ENCODE data around the gene F8.
"Not testable (repeated sequence)": the region's sequence is repeated elsewhere in the genome, so short reads cannot be mapped to it uniquely, and the experiment has no call there.

F8 gene

DNA sequence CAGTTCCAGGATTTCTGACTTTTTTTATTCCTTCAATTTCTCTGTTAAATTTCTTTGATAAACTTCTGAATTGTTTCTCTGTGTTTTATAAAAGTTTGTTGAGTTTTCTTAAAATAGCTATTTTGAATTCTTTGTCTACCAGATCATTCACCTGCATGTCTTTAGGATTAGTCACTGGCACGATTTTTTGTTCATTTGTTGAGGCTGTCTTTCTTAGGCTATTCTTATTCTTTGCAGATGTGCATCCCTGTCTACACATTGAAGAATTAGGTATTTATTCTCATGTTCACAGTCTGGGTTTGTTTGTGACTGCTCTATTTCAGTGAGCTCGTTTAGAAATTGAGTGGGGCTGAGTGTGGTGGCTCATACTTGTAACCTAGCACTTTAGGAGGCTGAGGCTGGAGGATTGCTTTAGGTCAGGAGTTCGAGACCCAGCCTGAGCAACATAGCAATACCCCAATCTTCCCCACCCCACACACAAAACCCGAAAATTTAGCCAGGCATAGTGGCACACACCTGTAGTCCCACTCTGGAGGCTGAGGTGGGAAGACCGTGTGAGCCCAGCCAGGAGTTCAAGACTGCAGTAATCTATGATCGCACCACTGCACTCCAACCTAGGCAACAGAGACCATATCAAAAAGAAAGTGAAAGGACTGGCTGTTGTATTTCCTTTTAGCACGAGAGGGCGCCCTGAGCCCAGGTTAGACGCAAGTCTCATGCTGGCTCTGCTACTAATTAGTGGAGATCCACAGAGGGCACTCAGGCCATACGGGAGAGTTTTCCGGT lies 42.0 kb downstream of the F8 start:
- peak; percentile 7 for DNase-seq

DNA sequence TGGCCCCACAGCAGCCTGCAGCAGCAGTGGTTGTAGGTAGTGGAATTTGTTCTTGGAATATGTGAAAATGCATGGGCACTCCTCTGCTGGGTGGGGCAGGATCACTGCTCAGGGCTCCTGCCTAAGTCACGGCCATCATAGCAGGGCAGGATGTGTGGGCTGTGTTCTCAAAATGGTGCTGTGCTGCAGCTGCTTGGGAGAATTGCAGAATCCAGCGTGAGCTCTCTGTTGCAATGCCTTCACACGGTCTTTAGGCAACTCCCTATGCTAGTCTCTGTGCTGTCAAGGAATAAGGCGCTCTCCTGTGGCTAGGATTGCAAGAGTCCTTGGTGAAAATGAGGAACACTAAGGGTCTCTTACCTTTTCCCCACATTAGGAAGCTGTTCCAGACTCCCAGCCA lies 42.9 kb downstream of the F8 start:
- no peak for DNase-seq

DNA sequence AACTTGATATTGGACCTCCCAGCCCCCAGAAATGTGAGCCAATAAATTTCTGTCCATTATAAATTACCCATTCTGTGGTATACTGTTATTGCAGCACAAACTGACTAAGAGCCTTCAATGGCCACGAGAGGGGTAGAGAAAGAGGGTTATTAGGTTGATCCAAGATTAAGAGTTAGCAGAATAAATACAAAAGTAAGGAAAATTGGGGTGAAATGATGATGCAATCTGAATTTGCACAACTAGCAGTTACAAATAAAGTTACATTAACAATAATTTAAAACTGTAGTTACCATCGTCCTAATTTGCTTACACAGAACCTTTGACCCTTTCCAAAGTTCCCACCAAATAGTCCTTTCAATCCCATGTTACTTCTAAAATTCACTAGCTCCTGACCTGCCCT lies 54.2 kb downstream of the F8 start:
- no peak for DNase-seq

- DNase-seq, result no peak
Measured at GRCh38 chrX:154967603-154968002, 54.9 kb downstream of the F8 start.

- DNase-seq, result no peak
Measured at GRCh38 chrX:154961947-154962346, 60.6 kb downstream of the F8 start.

DNA sequence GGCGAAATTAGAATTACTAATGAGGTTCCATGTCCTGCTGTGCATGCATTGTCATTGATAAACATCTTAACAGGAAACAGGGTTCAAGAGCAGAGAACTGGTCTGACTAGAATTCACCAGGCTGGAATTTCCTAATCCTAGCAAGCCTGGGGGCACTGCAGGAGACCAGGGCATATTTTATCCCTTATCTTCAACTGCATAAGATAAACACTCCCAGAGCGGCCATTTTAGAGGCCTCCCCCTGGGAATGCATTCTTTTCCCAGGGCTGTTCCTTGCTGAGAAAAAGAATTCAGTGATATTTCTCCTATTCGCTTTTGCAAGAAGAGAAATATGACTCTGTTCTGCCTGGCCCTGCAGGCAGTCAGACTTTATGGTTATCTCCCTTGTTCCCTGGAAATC lies 66.7 kb downstream of the F8 start:
- not testable (repeated sequence) for DNase-seq

GRCh38 chrX:154939265-154939664 lies 83.3 kb downstream of the F8 start:
- not testable (repeated sequence) for DNase-seq

DNA sequence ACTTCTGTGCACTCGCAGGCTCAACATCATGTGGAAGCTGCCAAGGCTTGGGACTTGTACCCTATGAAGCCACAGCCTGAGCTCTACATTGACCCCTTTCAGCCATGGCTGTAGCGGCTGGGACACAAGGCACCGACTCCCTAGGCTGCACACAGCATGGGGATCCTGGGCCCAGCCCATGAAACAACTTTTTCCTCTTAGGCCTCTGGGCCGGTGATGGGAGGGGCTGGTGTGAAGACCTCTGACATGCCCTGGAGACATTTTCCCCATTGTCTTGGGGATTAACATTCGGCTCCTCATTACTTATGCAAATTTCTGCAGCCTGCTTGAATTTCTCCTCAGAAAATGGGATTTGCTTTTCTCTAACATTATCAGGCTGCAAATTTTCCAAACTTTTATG lies 97.8 kb downstream of the F8 start:
- not testable (repeated sequence) for DNase-seq

DNA sequence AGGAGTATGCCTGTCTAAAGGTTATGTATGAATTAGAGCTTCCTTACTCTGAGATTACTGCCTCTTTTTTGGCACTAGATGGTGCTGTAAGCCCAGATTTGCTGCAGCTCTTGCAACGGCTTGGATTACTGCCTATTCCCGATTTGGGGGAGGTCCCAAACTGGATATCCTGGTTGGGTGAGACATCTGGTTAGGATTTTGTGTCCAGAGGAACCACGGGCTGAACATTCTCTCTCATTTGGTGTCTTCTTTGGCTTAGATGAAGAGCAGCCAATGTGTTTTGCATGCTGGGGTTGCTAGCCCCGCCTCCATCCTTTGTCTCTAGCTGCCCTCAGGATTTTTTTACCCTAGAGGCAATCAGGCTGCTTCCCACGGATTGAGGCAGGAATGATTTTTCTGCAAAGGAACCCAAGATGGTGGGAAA lies 104.5 kb downstream of the F8 start:
- no peak for DNase-seq

DNA sequence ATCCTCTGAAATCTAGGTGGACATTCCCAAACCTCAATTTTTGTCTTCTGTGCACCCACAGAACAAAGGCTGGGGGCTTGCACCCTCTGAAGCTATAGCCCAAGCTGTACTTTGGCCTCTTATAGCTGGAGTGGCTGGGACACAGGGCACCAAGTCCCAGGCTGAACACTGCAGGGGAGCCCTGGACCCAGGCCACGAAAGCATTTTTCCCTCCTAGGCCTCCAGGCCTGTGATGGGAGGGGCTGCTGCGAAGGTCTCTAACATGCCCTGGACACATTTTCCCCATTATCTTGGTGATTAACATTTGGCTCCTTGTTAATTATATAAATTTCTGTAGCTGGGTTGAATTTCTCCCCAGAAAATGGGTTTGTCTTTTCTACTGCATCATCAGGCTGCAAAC lies 108.5 kb downstream of the F8 start:
- DNase-seq, result no peak

DNA sequence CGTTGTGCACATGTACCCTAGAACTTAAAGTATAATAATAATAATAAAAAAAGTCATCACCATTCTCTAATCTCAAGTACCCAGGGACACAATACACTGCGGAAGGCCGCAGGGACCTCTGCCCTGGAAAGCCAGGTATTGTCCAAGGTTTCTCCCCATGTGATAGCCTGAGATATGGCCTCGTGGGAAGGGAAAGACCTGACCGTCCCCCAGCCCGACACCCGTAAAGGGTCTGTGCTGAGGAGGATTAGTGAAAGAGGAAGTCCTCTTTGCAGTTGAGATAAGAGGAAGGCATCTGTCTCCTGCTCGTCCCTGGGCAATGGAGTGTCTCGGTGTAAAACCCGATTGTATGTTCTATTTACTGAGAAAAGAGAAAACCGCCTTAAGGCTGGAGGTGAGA lies 112.0 kb downstream of the F8 start:
- not testable (repeated sequence) for DNase-seq

DNA sequence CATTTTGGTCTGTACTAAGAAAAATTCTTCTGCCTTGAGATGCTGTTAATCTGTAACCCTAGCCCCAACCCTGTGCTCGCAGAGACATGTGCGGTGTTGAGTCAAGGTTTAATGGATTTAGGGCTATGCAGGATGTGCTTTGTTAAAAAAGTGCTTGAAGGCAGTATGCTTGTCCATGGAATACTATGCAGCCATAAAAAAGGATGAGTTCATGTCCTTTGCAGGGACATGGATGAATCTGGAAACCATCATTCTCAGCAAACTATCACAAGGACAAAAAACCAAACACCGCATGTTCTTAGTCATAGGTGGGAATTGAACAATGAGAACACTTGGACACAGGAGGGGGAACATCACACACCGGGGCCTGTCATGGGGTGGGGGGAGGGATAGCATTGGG lies 112.5 kb downstream of the F8 start:
- not testable (repeated sequence) for DNase-seq

DNA sequence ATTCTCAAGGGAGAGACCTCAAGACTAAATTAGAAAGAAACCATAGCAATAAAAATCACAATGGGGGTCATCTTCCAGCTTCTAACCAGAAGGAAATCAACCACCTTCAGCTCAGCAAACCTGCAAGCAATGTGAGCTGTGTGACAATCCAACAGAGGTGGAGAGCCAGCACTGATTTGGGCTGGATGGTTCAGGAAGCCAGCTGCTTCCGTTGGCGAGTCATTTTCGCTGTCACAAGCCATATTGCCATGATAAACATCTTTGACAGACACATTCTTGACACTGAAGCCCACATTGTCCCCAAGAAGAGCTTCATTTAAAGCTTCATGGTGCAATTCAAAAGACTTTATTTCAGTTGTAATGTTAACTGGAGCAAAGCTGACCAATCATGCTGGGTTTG lies 113.7 kb downstream of the F8 start:
- DNase-seq, result no peak

GRCh38 chrX:154902408-154902807 lies 120.1 kb downstream of the F8 start:
- no peak for DNase-seq

- no peak for DNase-seq
Measured at GRCh38 chrX:154900323-154900722, 122.2 kb downstream of the F8 start.

DNA sequence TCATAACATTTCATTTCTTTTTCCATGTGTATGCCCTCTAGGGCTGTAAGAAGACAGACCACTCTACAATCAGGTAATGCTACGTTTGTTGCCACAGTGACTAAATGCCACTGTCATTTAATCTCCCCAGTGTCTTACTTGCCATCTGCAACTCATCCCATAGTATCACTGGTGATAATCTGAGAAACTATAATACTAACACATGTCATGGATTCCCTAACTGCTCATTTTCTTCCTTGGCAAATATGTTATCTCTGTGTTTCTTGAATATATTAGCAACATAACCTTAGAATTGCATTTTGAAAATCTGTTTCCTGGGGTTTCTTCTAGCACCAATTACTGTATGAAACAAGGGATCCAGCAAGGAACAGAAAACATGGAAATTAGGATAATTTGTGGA lies 130.2 kb downstream of the F8 start:
- DNase-seq, result no peak

DNA sequence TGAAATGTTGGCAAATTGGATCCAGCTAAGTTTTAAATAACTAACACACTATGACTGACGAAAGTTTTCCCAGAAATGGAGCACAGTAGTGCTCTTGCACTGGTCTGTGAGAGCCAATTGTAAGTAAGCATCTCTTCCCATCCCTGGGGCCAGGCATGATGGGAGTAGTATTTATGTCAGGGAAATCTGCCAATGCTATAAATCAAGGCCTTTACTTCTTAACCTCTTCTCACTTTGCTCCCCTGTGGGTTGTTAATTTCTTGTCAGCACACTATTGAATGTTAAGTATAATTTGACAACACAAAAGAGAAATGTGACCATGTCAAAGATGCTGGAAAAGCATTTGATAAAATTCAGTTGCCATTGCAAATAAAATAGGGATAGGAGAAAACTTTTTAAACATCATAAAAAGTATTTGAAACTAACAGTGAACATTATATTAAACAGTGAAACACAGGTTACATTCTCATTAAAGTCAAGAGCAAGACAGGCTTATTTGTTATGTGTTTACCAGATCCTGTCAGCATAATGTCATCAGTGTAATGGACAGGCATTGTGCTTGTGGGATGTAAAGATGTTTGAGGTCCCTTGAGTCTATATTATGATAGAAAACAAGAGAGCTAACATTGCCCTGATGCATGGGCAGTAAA lies 131.4 kb downstream of the F8 start:
- DNase-seq, result no peak

GRCh38 chrX:154886789-154887221 lies 135.7 kb downstream of the F8 start:
- not testable (repeated sequence) for DNase-seq

- DNase-seq, result not testable (repeated sequence)
Measured at GRCh38 chrX:154886069-154886788, 136.3 kb downstream of the F8 start, which contains the start of gene F8A1. F8A1 (plus strand) TSS chrX:154886355; CDS start chrX:154886375, 20 bp downstream.

DNA sequence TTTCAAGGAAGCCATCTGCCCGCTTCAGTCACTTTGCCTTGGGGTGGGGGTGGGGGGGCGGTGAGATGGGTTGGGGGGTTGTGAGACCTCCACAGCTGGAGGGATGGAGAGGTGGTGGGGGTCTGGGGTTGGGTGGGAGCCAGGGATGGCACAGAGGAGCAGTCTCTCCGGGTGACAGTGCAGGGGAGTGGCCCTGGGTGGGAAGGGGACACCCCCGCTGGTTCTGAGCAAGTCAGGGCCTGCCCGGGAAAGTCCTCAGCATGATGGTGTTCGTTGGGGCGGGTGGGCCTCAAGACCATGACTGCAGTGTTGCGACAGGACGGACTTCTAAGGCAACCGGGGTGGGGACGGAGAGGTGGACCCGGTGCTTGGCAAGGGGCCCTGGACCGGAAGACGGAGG lies 137.0 kb downstream of the F8 start:
- DNase-seq, result not testable (repeated sequence)

DNA sequence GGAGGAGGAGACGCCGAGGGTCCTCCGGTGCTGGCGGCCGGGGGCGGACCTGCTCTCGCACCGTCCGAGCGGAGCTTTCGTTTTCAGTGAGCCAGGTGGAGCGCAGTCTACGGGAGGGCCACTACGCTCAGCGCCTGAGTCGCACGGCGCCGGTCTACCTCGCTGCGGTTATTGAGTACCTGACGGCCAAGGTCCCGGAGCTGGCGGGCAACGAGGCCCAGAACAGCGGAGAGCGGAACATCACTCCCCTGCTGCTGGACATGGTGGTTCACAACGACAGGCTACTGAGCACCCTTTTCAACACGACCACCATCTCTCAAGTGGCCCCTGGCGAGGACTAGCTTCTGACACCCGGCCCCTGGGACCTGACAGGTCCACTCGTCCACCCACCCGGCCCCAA lies 137.5 kb downstream of the F8 start:
- not testable (repeated sequence) for DNase-seq

DNA sequence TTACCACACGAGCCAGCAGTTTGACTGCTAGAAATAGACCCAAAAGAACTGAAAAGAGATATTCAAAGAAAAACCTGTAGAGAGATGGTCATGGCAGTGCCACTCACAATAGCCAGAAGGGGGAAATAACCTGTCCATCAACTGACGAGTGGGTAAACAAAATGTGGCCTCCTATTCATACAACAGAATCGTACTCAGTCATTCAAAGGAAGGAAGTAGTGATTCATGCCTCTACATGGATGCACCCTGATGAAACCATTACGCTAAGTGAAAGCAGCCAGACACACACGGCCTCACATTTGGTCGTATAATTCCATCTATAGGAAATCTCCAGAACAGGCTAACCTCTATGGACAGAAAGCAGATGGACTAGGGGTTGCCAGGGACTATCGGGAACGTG lies 138.5 kb downstream of the F8 start:
- not testable (repeated sequence) for DNase-seq

DNA sequence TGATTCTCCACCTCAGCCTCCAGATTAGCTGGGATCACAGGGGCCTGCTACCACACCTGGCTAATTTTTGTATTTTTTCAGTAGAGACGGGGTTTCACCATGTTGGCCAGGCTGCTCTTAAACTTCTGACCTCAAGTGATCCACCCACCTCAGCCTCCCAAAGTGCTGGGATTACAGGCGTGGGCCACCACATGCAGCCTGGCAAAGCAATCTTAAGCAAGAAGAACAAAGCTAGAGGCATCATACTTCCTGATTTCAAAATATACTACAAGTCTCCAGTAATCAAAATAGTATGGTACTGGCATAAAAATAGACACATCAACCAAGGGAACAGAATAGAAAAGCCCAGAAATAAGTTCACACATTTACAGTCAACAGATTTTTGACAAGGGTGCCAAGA lies 149.2 kb downstream of the F8 start:
- no peak for DNase-seq

DNA sequence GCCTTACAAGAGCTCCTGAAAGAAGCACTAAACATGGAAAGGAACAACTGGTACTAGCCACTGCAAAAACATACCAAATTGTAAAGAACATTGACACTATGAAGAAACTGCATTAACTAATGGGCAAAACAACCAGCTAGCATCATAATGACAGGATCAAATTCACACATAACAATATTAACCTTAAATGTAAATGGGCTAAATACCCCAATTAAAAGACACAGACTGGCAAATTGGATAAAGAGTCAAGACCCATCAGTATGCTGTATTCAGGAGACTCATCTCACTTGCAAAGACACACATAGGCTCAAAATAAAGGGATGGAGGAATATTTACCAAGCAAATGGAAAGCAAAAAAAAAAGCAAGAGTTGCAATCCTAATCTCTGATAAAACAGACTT lies 154.0 kb downstream of the F8 start:
- not testable (repeated sequence) for DNase-seq
